ENCODE measurements around the gene CAMK2G. TPM values are rescaled to one million over a fixed set of nuclear protein-coding genes. Genes with fewer than 3 reads are reported as not detected.
A peak's percentile ranks its signal among the peaks of the same experiment; 100 is the strongest.

The CAMK2G gene
- total RNA-seq, 4 donors from 2014 or later, result 82.3 to 207 (median 155) TPM

DNA sequence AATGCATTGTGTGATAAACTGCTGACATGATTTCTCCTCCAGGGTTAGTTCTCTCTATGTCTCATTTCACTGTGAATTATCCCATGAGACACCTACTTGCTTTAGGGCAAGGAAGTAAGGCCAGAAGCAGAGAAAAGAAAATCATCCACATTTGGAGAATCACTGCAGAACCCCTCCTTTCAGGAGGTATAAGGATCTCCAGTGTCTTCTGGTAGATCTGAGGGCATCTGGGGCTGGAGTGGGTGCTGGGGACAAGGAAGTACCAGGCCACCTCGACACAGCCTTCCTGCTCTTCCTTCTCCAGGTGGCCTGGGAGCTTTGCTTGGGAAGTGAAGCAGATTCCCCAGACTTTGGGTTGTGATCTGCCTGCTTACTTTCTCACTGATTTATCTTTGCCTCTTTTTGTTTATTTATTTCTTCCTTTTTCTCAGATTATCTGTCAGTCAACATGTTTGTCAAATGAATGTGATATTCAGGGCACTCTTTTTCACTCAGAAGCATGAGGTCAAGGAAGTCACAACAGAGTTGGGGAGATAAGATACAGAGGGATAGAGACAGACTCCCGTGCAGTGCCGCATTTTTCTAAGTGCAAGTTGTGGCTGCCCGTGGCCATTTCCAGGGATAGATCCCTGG, 12.4 kb upstream of the CAMK2G start:
- WGBS, 2 donors (ENCODE audit: low coverage in 1 of 2), result 7 to 11% methylated on average over 4 of the region's 4 CpGs
- peak overlapping the region; percentile 87 to 94 (median 88) for H3K27ac ChIP-seq
- no peaks in the 10 kb centered on the region for H3K36me3 ChIP-seq
- no peak for ATAC-seq
- peak overlapping the region in 1 of 2 donors; percentile 13 for H3K4me3 ChIP-seq
- no peaks in the 10 kb centered on the region for H3K27me3 ChIP-seq
- TF ChIP-seq POLR2AphosphoS5 (IDR thresholded peaks at IDR 0.05), result no peak
- no peak for TF ChIP-seq POLR2A (IDR thresholded peaks at IDR 0.05)
- TF ChIP-seq, protein P1, sequence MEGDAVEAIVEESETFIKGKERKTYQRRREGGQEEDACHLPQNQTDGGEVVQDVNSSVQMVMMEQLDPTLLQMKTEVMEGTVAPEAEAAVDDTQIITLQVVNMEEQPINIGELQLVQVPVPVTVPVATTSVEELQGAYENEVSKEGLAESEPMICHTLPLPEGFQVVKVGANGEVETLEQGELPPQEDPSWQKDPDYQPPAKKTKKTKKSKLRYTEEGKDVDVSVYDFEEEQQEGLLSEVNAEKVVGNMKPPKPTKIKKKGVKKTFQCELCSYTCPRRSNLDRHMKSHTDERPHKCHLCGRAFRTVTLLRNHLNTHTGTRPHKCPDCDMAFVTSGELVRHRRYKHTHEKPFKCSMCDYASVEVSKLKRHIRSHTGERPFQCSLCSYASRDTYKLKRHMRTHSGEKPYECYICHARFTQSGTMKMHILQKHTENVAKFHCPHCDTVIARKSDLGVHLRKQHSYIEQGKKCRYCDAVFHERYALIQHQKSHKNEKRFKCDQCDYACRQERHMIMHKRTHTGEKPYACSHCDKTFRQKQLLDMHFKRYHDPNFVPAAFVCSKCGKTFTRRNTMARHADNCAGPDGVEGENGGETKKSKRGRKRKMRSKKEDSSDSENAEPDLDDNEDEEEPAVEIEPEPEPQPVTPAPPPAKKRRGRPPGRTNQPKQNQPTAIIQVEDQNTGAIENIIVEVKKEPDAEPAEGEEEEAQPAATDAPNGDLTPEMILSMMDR (IDR thresholded peaks at IDR 0.05), result no peak
- TF ChIP-seq EP300 (IDR thresholded peaks at IDR 0.05), result no peak
- peaks cover 9 to 34% (median 30%) of the 10 kb centered on the region in 3 donors for H3K4me1 ChIP-seq
- H3K9me3 ChIP-seq, result no peaks in the 10 kb centered on the region

DNA sequence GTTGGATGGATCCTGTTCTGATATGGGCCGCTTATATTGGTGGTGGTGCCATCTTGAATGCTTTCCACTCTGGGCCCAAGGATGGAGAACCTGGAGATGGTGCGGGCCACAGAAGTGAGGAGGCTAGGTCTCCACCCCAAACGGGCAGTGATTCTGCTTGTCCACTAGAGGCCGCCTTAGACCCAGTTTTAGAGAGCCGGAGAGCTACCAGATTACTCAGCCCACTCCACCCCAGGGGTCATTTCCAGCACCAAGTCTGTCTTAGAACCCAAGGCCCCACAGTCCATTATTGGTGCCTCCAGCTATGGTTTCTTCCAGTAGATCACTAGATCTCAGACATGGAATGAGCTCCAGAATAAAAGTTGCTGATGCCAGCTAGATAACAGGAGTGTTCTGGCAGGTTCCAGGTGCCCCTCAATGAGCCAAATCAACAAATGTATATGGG, 11.8 kb upstream of the CAMK2G start:
- Histone ChIP-seq H3K4me3 (no peak overlapping the region), H3K9me3 (no peaks in the 10 kb centered on the region), H3K4me1 (peaks cover 9 to 34% (median 30%) of the 10 kb centered on the region in 3 donors), H3K27ac (peak overlapping the region; percentile 87 to 94 (median 88)), H3K36me3 (no peaks in the 10 kb centered on the region), H3K27me3 (no peaks in the 10 kb centered on the region)
- ATAC-seq, result peak; percentile 82
- TF ChIP-seq, protein P1 (IDR thresholded peaks at IDR 0.05), result peak in 3 of 4 experiments; percentile 89 to 91 (median 90)
- TF ChIP-seq POLR2A (IDR thresholded peaks at IDR 0.05), result no peak
- no peak for TF ChIP-seq POLR2AphosphoS5 (IDR thresholded peaks at IDR 0.05)
- 8% methylated on average over 2 of the region's 5 CpGs; no CpG with 5 or more reads in 1 of the 2 donors for WGBS, 2 donors (ENCODE audit: low coverage in 1 of 2)

GRCh38 chr10:73884017-73884416, 9.7 kb upstream of the CAMK2G start:
- H3K36me3 ChIP-seq, result no peaks in the 10 kb centered on the region
- peaks cover 9 to 38% (median 29%) of the 10 kb centered on the region in 3 donors for H3K4me1 ChIP-seq
- no peaks in the 10 kb centered on the region for H3K27me3 ChIP-seq
- no peak for ATAC-seq
- TF ChIP-seq EP300 (IDR thresholded peaks at IDR 0.05) (no peak), POLR2AphosphoS5 (IDR thresholded peaks at IDR 0.05) (no peak), POLR2A (IDR thresholded peaks at IDR 0.05) (no peak)
- TF ChIP-seq, protein P1 (IDR thresholded peaks at IDR 0.05), result no peak
- no peak overlapping the region for H3K4me3 ChIP-seq
- H3K9me3 ChIP-seq, result no peaks in the 10 kb centered on the region
- WGBS, 2 donors (ENCODE audit: low coverage in 1 of 2), result 50 to 69% methylated on average over 1 of the region's 3 CpGs
- no peak overlapping the region for H3K27ac ChIP-seq

DNA sequence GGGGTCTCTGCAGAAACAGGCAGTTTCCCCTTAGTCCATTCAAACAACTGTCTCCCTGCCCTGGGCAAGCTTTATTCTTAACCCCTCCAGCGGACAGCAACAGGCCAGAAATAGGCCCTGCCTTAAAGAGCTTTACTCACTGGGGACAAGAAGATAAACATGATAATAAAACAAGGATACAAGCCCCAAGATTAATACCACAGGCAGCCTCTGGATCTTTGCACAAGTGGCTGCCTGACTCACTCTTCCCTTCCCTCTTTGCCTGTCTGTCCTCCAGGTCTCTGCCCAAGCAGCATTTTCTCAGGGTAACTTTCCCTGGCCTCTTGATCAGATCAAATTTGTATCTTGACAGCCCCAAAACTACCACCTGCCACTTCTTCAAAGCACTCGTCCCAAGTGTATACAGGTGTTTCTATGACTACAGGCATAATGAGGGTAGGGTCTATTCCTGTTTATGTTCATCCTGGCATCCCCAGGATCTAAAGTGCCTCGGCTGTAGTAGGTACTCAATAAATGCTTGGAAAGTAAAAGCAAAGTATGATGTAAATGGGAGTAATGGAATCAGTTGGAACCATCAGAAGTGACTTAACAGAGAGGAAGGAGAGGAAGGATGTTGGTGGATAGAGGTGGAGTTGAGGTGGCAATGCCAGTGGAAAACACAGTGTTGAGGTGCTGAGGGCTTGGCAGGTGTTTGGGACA, 7.0 kb upstream of the CAMK2G start:
- no peaks in the 10 kb centered on the region for H3K9me3 ChIP-seq
- H3K36me3 ChIP-seq, result no peaks in the 10 kb centered on the region
- H3K27ac ChIP-seq, result no peak overlapping the region
- no peak overlapping the region for H3K4me3 ChIP-seq
- TF ChIP-seq POLR2A (IDR thresholded peaks at IDR 0.05) (no peak), POLR2AphosphoS5 (IDR thresholded peaks at IDR 0.05) (no peak), EP300 (IDR thresholded peaks at IDR 0.05) (no peak)
- TF ChIP-seq, protein P1 (IDR thresholded peaks at IDR 0.05), result no peak
- peaks cover 0 to 25% (median 3%) of the 10 kb centered on the region in 3 donors for H3K4me1 ChIP-seq
- ATAC-seq, result no peak
- 77% methylated on average over 2 of the region's 3 CpGs; no CpG with 5 or more reads in 1 of the 2 donors for WGBS, 2 donors (ENCODE audit: low coverage in 1 of 2)
- H3K27me3 ChIP-seq, result no peaks in the 10 kb centered on the region
